Hepatocyte (in vitro differentiated cells): ENCODE data around the gene SKIDA1.

Source experiments
- CTCF ChIP-seq: fragments of 200-600 bp; sonication (generic); IDR thresholded peaks from 2 replicates; pipeline ENCODE4 v1.5.1; 2016; ENCODE audit warnings: antibody characterized with exemption, mild to moderate bottlenecking; ENCODE audit not compliant: poor library complexity
- EZH2 ChIP-seq: fragments of 200-600 bp; sonication (generic); IDR thresholded peaks from 2 replicates; pipeline ENCODE4 v1.6.1; 2016; ENCODE audit warnings: antibody characterized with exemption, mild to moderate bottlenecking, borderline replicate concordance

GRCh38 chr10:21482821-21483220 is 42.7 kb downstream of the SKIDA1 start:
- TF ChIP-seq CTCF (no peak), EZH2 (no peak)
